Activated CD4-positive, alpha-beta memory T cell treated with anti-CD3 and anti-CD28 coated beads, Interleukin-2, amount 10 ng/mL, durations not matched to agents 7 days and 5 days (primary cell): Measurements from ENCODE around the gene LMAN1. TPM values are rescaled to one million over a fixed set of nuclear protein-coding genes. Genes with fewer than 3 reads are reported as not detected.

Source experiments
- CTCF ChIA-PET: fragments of 350-600 bp; sonication (Branson Sonifier 250); formaldehyde crosslinking; loops from one replicate; lab custom pipeline; 2021; ENCODE audit warnings: antibody characterized with exemption, inconsistent platforms; lab: Charles Lee
- POLR2A ChIA-PET: fragments of 350-600 bp; sonication (Branson Sonifier 250); formaldehyde crosslinking; loops from one replicate; lab custom pipeline; 2021; ENCODE audit warnings: antibody characterized with exemption; lab: Charles Lee
- DNase-seq: peaks from one replicate; pipeline ENCODE4 v3.0.0-alpha.2; 2020
- H3K27ac Mint-ChIP-seq: one replicate; pipeline ENCODE4 v1.8.0; 2021; ENCODE audit warnings: mild to moderate bottlenecking, mixed read lengths
- H3K27me3 Mint-ChIP-seq: one replicate; pipeline ENCODE4 v1.8.0; 2021; ENCODE audit warnings: mixed read lengths
- H3K36me3 Mint-ChIP-seq: one replicate; pipeline ENCODE4 v1.8.0; 2021; ENCODE audit warnings: low read depth, mixed read lengths
- H3K4me1 Mint-ChIP-seq: one replicate; pipeline ENCODE4 v1.8.0; 2021; ENCODE audit warnings: mixed read lengths
- H3K4me3 Mint-ChIP-seq: one replicate; pipeline ENCODE4 v1.8.0; 2021; ENCODE audit warnings: mild to moderate bottlenecking, mixed read lengths
- H3K9me3 Mint-ChIP-seq: one replicate; pipeline ENCODE4 v1.8.0; 2021; ENCODE audit warnings: mixed read lengths
- total RNA-seq, 2 experiments: library from RNA; stranded (reverse); gene quantifications; one replicate each; pipeline ENCODE4 v1.2.3, GENCODE V29; 2021

Gene LMAN1
- total RNA-seq, 2 experiments from 2014 or later, result 102 to 104 TPM

GRCh38 chr18:59293317-59293716, 65.7 kb downstream of the LMAN1 start:
- Mint-ChIP-seq H3K4me1 (no peaks in the 10 kb centered on the region), H3K9me3 (no peaks in the 10 kb centered on the region), H3K36me3 (no peaks in the 10 kb centered on the region), H3K4me3 (no peak overlapping the region), H3K27me3 (peaks cover 53% of the 10 kb centered on the region), H3K27ac (no peak overlapping the region)
- DNase-seq, result no peak
- CTCF ChIA-PET, result interaction anchor here (0.7 to 1.5 kb wide), 3 partner anchors 9 to 17 kb away, joined by 3 to 6 read pairs (median 3); no protein-coding TSS in a partner anchor
- POLR2A ChIA-PET, result no interaction called here

GRCh38 chr18:59286341-59286740, 72.7 kb downstream of the LMAN1 start:
- CTCF ChIA-PET, result interaction anchor here (0.5 to 1.0 kb wide), 3 partner anchors 14 to 161 kb away, joined by 4 to 7 read pairs (median 5); no protein-coding TSS in a partner anchor

GRCh38 chr18:59282341-59282740, 76.7 kb downstream of the LMAN1 start:
- Mint-ChIP-seq H3K4me3 (no peak overlapping the region), H3K27ac (no peak overlapping the region), H3K4me1 (no peaks in the 10 kb centered on the region), H3K9me3 (no peaks in the 10 kb centered on the region), H3K36me3 (no peaks in the 10 kb centered on the region), H3K27me3 (peaks cover 68% of the 10 kb centered on the region)
- no peak for DNase-seq
- ChIA-PET POLR2A (no interaction called here), CTCF (no interaction called here)

More at GRCh38 chr18:59286341-59286740, 72.7 kb downstream of the LMAN1 start:
- no peaks in the 10 kb centered on the region for H3K36me3 Mint-ChIP-seq
- DNase-seq, result no peak
- H3K4me1 Mint-ChIP-seq, result no peaks in the 10 kb centered on the region
- POLR2A ChIA-PET, result no interaction called here
- no peak overlapping the region for H3K27ac Mint-ChIP-seq
- H3K4me3 Mint-ChIP-seq, result no peak overlapping the region
- no peaks in the 10 kb centered on the region for H3K9me3 Mint-ChIP-seq
- H3K27me3 Mint-ChIP-seq, result peaks cover 58% of the 10 kb centered on the region

- Mint-ChIP-seq H3K4me1 (no peaks in the 10 kb centered on the region), H3K36me3 (no peaks in the 10 kb centered on the region), H3K9me3 (no peaks in the 10 kb centered on the region), H3K27ac (no peak overlapping the region), H3K27me3 (peaks cover 67% of the 10 kb centered on the region), H3K4me3 (no peak overlapping the region)
- CTCF ChIA-PET, result interaction anchor here (1.3 kb wide), 1 partner anchor 11 kb away, joined by 3 read pairs; no protein-coding TSS in a partner anchor
- POLR2A ChIA-PET, result no interaction called here
- no peak for DNase-seq
Observed at GRCh38 chr18:59279722-59280121, 79.3 kb downstream of the LMAN1 start.

- CTCF ChIA-PET, result no interaction called here
- POLR2A ChIA-PET, result no interaction called here
- Mint-ChIP-seq H3K36me3 (no peaks in the 10 kb centered on the region), H3K27ac (no peak overlapping the region), H3K9me3 (no peaks in the 10 kb centered on the region), H3K4me3 (no peak overlapping the region), H3K27me3 (peaks cover 69% of the 10 kb centered on the region), H3K4me1 (peaks cover under 1% of the 10 kb centered on the region)
- DNase-seq, result no peak
Observed at GRCh38 chr18:59279193-59279592, 79.9 kb downstream of the LMAN1 start.

GRCh38 chr18:59278793-59279192, 80.3 kb downstream of the LMAN1 start:
- Mint-ChIP-seq H3K9me3 (no peaks in the 10 kb centered on the region), H3K27me3 (peaks cover 71% of the 10 kb centered on the region), H3K4me3 (no peak overlapping the region), H3K4me1 (peaks cover 3% of the 10 kb centered on the region), H3K36me3 (no peaks in the 10 kb centered on the region), H3K27ac (no peak overlapping the region)
- no peak for DNase-seq
- CTCF ChIA-PET, result no interaction called here
- POLR2A ChIA-PET, result no interaction called here

Other genes with a start within 250 kb of the LMAN1 start
- gene SEC11C, start 219.4 kb downstream of the LMAN1 start, total RNA-seq, result 100 to 1,000 TPM; 119 to 129 TPM
- gene GRP, start 139.1 kb downstream of the LMAN1 start, total RNA-seq, result not detected
- under 1 TPM in 1 of 2 experiments, not detected in 1; 0.10 TPM for gene RAX, start 85.8 kb downstream of the LMAN1 start, total RNA-seq
- not detected for gene CPLX4, start 40.6 kb downstream of the LMAN1 start, total RNA-seq